ENCODE data around the gene IWS1. TPM values are rescaled to one million over a fixed set of nuclear protein-coding genes. Genes with fewer than 3 reads are reported as not detected.
A peak's percentile ranks its signal among the peaks of the same experiment; 100 is the strongest.
"Not testable (repeated sequence)": the region's sequence is repeated elsewhere in the genome, so short reads cannot be mapped to it uniquely, and the experiment has no call there.

IWS1 gene
- total RNA-seq, 1 donor from 2014 or later: 36.2 TPM

- DNase-seq: peak; percentile 82
Measured at GRCh38 chr2:127527001-127527804, 914 bp upstream of the IWS1 start.

GRCh38 chr2:127525691-127526131, 578 bp downstream of the IWS1 start:
- DNase-seq: peak; percentile 41

- DNase-seq: not testable (repeated sequence)
Measured at GRCh38 chr2:127524198-127524834, 2.0 kb downstream of the IWS1 start.

GRCh38 chr2:127523269-127523939, 2.9 kb downstream of the IWS1 start:
- DNase-seq: no peak

GRCh38 chr2:127520424-127520823, 5.9 kb downstream of the IWS1 start:
- no peak for DNase-seq

- DNase-seq: no peak
Measured at GRCh38 chr2:127517465-127517864, 8.8 kb downstream of the IWS1 start.

GRCh38 chr2:127516041-127516762, 10.1 kb downstream of the IWS1 start:
- DNase-seq: peak; percentile 5

GRCh38 chr2:127515383-127515915, 10.8 kb downstream of the IWS1 start:
- peak; percentile 9 for DNase-seq

- DNase-seq: no peak
Measured at GRCh38 chr2:127514485-127514884, 11.8 kb downstream of the IWS1 start.

GRCh38 chr2:127514076-127514475, 12.2 kb downstream of the IWS1 start:
- no peak for DNase-seq

- DNase-seq: no peak
Measured at GRCh38 chr2:127512362-127512761, 13.9 kb downstream of the IWS1 start.

GRCh38 chr2:127511917-127512316, 14.4 kb downstream of the IWS1 start:
- DNase-seq: no peak

- no peak for DNase-seq
Measured at GRCh38 chr2:127511090-127511695, 15.1 kb downstream of the IWS1 start.

- no peak for DNase-seq
Measured at GRCh38 chr2:127510073-127510472, 16.2 kb downstream of the IWS1 start.

- DNase-seq: peak; percentile 88
Measured at GRCh38 chr2:127508631-127509034, 17.7 kb downstream of the IWS1 start.

GRCh38 chr2:127508023-127508630, 18.2 kb downstream of the IWS1 start:
- DNase-seq: no peak

GRCh38 chr2:127506510-127506909, 19.8 kb downstream of the IWS1 start:
- no peak for DNase-seq

GRCh38 chr2:127504552-127505430, 21.5 kb downstream of the IWS1 start:
- no peak for DNase-seq

GRCh38 chr2:127503491-127503890, 22.8 kb downstream of the IWS1 start:
- no peak for DNase-seq

- no peak for DNase-seq
Measured at GRCh38 chr2:127498386-127498785, 27.9 kb downstream of the IWS1 start.

Data from skin of body (tissue), 2 donors.